T-helper 22 cell (primary cell): ENCODE results near the gene AKNAD1.
A peak's percentile ranks its signal among the peaks of the same experiment; 100 is the strongest.

ENCODE experiments used
- DNase-seq: peaks from one replicate; pipeline ENCODE4 v3.0.0-alpha.2; 2020; ENCODE audit warnings: low read depth

AKNAD1 gene

DNA sequence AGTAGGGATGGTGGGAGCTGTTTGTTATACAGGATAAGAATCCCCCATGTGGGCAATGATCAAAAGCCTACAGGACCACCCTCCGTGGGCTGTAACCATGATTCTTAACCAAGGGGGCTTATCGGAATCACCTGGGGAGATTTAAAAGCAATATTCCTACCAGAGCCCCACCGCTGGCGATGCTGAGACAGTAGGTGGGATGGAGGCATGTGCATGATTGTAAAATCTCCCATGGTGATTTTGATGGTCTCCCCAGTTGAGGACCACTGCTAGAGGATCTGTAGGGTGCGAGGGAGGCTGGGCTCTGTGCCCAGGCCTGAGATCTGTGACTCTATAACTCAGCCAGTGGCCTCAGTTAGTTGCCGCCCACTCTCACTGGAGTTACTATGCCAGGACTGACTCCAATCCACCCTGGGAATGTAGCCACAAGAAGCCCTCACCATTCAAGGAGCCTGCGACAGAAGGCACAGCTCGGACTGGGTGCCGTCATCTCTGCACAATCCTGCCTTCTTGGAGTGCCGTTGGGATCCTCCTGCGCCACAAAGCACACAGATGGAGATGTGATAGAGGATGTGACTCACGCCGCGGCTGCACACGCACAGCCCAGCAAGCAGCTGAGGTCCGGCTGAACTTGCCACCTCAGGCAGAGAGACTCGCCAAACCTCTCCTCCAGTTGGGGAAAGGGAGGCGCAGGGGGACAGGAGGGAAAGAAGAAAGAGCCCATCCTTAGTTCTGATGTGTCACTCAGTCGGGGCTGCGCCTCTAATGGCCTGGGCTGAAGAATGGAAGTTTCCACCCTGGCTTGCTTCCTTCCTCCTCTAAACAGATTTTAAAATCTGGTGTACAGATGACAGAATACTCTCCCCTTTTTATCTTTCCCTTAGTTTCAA, 26.5 kb downstream of the AKNAD1 start:
- DNase-seq, result no peak

DNA sequence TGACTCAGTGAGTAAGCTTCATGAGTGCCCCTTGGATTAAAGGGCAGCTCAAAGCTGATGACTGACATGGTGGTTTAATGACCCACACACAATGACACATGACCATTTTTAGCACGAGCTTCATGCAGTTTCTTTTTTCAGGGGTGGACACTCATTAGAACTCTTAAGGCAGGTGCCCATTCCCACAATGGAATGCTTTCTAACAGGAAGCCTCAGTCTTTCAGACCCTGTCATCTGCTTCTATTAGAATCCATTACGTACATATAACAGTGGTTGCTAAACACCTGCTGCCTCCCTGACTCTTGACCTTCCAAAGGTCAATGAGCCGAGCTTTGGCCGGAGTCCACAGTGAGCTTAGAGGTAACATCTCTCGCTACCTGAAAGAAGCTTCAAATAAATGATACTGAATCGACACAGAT, 27.4 kb downstream of the AKNAD1 start:
- DNase-seq, result no peak

DNA sequence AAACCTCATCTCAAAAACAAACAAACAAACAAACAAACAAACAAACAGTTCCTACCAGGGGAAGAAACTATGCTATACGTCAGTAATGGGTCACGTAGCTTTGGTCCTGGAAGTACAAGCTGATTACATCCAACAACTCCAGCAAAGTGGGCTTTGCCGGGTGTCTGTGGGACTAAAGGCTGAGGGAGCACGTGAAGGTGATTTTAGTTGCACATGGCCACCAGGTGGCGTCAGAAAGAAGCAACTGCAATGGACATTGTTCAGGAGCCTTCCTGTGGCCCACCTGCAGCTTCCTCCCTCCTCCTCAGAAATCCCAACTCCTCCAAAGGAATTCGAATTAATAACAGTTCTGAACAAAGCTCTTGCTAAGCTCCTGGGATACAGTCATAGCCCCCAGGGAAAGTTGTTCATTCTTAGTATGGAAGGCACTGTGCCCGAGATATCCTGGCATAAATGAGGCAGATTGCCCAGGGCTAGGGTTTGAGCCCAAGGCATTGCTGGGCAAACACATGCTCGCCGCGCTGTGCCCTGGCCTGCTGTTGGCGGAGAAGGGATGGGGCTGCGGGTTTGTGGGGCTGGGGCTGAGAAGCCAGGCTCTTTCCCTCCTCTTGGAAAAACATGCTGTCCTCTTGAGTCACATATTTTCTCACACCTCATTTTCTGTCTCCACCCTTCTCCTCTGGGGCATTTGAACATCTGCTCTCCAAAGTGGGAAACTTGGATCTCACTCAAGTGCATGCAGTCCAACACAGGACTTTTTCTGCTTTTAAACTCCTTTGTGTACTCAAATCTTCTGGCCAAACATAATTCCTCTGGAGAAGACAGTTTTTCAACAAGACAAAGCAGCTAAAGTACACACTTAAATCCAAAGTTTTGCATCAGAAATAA, 28.6 kb downstream of the AKNAD1 start:
- peak; percentile 42 for DNase-seq

DNA sequence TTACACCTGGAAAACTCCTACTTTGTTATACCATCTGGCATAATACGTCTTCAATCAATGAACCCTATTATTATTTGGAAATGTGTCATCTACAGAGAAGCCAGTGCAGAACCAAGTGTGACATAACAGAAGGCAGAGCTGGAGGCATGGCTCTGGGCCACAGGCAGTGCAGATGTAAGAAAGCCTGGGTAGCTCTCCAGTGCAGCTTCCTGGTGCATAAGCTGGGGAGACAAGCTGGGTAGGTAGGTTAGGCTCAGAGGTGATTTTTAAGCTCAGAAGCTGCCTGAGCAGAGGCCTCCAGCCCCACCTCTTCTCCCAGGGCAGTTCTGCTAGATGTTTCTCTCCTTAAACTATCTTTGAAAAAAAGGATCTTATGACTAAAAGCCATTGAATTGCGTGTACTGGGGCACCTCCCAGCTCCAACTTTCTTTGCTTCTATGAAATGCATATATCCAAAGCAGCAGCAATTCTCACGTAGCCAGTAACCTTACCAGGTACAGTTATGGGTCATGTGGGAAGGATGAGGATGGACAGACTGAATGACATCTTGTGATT, 30.7 kb downstream of the AKNAD1 start:
- DNase-seq, result no peak

DNA sequence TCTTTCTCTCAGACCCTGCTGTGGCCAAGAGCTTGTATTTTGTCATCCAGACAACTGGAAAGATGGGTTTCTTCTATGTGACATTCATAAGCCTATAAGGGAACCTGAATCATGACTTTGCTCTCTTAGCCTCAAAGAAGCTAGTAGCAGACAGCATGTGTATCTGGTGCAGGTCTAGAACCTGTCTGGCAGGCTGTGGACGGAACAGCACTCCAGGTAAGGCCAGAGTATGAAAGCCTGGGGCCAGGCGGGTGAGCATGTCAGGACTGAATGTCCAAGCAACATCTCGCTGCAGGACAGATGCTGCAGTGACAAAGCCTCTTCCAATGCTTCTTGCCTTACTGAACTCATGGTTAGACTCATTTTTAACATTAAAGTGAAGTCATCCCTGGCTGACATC, 32.8 kb downstream of the AKNAD1 start:
- DNase-seq, result no peak

DNA sequence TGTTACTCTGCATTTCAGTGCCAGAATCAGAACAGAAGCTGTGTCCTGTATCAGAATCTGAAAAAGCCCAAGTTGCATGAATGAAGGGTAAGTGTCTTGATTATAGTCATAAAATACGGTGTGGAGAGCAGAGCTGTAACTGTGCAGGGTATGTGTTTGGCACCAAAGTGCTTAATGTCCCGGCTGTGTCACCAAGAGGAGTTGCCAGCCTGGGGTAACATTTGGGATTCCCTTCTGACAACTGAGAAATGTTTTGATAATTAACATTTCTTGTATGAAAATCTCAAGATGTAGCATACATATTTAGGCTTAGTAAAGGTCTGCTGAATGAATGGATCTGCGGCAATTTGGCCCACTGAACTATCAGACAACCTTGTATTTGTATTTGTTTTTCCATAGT, 33.3 kb downstream of the AKNAD1 start:
- no peak for DNase-seq

DNA sequence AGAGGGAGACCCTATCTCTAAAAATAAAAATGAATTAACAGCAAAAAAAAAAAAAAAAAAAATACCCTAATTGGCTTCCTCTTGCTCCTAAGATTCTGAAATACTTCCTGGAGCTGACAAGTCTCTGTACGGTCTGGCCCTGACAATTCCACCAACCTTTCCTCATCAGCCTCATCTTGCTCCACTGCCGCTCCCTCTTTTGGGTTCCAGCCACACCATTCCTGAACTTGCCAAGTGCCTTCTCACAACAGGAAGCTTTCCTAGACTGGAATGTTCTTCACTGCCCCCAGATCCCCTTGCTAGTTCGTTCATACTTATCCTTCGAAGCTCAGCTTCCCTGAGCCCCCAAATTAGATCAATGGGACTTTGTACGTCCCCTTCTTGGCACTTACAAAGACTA, 37.0 kb downstream of the AKNAD1 start:
- no peak for DNase-seq

DNA sequence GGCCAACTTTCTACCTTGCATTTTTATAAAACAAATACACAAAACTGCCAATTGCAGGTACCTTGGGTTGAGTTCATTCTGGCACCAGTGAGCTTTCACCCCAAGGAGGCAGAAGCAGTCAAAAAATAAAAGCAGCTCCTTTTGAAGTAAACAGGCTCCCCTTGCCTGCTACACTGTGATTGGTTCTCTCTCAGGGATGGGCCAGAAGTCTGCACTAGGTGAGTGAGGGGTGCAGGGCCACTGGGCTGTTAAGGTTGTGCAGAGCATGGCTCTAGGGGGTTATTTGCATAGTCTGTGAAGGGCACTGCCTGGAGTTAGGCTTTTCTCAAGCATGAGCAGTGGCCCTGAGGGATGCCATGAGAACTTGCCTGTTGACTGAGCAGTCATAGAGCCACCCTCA, 39.1 kb downstream of the AKNAD1 start:
- DNase-seq, result no peak

DNA sequence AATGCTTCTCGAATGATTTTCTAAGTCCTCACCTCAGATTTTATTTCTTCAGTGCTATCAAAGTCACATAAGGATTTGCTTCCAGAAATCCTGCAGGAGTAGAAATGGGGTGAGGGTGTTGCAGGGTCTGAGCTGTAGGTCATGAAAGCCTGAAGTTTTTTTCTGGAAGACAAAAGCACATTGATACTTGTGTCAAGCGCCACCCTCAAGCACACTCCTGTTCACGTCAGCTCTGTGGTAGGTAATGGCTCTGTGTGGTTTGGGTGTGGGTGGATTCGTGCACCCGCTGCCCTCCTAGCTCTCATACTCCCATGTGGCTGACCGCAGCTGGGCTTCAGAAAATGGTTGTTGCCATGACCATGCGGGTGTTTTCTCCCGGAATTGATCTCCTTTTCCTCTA, 39.9 kb downstream of the AKNAD1 start:
- no peak for DNase-seq

DNA sequence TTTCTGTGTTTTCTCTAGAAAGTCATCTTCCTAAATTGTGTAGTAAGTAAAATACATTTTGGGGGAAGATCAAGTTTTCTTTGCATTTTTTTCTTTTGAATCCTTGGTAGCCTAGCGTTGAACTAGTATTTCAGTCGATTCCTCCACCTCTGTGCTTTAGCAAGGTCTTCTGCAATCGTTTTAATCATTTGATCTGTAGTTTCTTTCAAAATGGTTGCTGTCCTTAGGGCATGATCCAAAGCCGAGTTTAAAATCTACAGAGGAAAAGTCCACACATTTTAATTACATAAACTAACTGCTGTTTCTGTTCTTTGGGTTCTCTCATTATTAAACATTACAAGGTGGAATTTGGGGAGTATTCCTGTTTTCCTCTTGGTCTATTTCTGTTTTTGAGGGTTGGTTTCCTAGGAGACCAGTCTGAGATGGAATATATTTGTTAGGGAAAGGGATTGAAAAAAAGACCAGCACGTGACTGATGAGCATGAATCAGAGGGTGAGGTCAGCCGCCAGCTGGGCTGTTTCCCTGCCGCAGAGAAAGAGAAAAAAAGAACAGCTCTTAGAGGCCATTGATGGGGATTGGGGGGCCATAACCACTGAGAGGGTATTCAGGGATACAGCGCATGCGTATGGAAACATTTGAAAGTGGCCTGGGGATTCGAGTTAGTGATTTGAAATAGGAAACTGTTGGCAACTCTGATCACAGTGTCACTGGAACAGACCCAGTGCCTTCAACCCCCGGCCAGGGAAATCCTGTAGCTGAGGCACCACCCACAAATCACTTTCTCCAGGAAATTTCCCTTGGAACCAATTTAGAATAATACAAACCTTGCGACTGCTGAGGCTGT, 40.6 kb downstream of the AKNAD1 start:
- no peak for DNase-seq

DNA sequence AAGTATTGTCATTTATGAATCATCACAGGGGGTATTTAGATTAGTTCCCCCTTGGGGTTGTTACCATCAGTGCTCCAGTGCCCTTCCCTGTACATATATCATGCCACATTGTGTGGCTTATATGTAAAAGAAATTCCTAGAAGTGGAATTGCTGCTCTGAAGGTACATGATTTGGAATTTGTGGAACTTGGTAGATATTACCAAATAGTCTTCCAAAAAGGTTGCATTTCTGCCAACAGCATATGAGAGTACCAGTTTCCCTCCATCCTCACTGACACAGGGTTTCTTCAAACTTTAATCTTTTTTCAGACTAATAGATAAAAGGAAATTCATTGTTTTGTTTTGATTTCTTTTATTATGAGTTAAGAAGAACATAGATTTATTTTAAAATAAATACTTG, 41.3 kb downstream of the AKNAD1 start:
- DNase-seq, result no peak

DNA sequence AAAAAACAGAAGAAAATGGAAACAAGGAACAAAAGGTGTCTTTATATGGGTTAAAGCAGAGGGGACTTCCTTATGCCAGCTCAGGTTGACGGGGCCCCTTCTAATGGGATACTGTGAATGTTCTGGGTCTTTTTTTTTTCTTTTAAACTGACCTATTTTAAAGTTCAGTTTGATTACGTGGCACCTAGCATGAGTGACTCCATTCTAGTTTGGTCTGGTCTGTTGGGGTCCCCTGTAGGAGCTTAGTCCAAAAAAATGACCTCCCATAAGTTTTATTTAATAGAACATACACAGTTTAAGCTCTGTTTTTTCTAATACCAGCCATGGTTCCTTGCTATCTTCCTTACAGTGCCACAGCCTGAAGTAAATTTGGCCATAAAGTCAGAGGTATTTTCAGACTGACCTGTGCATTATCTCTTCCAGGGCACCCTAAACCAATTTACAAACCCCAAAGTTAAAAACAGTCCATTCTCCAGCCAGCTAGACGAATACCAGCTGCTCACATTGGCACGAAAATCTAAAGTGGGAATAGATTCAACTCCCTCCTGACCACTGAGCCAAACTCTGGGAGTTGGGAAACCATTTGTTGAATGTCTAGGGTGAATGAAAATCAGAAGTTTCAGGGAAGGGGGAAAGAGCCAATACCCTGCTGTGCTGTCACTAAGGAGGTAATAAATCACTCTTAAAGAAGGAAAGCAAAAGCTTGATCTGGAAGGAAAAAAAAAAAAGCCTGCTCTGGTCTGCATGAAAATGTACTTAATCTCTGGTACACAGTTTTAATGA, 42.4 kb downstream of the AKNAD1 start:
- DNase-seq, result no peak

DNA sequence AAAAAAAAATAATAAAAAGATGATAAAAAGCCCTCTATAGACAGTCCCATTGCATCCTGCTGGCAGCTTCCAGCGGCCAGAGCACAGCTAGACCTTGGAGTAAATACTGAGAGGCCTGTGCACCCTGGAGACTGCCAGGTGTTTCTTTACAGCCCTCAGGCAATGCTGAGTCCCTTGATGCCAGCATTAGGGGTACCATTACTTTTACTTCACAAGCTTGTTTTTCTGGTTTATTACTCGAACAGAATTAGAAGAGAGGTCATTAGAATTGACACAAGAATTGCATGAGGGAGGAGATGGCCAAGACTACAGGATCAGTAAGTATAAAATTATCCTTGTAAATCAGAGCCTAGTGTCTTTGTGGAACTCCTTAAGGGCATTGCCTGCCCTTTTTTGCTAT, 43.6 kb downstream of the AKNAD1 start:
- no peak for DNase-seq

DNA sequence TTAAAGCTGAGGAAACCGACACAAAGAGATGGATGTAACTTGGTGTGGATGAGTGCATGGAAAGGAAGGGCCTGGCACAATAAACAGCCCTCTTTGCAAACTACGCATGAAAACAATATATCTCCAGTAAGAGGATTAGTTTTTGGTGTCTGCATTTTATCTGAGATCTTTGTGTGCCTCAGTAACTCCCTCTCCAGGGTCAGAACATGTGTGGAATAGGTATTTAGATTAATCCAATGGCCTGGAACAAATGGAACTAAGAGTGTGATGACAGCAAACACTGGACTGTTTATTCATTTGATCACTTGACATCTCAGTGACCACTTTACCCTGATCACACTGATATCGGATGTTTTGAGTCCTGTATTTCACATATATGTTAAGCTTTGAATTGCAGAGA, 45.3 kb downstream of the AKNAD1 start:
- no peak for DNase-seq

DNA sequence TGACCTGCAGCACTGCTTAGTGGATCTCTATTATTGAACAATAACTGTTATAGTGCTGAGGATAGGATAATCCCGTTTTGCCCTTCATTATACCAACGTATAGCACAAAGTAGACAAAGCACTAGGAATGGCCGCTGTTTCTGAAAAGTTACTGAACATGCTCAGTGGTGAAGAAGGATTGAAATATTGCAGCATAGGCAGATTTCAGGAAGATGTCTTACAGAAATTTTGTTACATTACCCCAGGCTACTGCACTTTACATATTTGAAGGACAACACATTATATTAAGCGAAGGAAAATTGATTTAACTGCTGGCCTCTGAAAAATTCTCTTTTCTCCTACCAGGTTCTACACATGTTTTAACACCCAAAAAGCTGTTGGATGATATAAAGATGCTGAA, 48.5 kb downstream of the AKNAD1 start:
- DNase-seq, result no peak

DNA sequence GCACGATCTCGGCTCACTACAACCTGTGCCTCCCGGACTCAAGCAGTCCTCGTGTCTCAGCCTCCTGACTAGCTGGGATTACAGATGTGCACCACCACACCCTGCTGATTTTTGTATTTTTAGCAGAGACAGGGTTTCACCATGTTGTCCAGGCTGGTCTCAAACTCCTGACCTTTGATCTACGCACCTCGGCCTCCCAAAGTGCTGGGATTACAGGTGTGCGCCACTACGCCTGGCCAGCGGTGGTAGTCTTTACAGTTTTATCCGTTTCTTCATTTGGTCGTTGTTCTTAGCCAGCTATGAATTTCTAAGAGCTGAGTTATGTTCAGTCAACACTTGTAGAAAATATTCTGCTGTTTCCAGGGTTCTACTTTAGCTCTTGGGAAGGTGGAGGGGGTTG, 53.3 kb downstream of the AKNAD1 start:
- DNase-seq, result no peak

DNA sequence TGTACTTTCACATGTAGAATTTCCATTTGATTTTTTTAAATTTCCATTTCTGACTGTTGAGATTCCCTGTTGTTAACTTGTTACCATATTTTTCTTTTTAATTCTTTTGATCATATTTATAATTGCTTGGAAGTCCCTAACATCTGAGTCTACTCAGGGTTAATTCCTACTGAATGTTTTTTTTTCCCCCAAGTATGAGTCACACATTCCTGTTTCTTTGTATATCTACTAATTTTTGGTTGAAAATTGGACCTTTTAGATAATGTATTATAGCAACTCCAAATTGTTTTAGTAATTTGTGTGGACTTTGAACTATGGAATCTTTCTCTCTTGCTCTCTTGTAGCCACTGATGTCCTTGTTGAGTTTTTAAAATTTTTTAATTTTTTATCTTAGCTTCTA, 55.8 kb downstream of the AKNAD1 start:
- no peak for DNase-seq

DNA sequence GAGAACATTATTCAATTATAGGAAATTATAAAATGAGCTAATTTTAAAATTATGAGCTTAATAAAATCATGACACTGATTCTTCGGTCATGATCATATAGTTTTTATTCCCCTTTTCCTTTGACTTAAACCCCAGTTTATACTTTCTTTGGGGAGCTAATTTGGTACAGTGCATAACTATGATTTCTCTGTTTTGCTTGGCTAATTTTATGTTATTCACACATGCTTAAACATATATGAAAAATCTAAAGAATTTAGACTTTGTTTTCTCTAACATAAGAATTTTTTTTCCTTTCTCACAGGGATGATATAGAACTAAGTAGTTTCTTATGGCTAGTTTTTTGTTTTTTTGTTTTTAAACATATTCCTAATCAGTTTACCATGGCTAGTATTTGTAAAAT, 57.9 kb downstream of the AKNAD1 start:
- no peak for DNase-seq

DNA sequence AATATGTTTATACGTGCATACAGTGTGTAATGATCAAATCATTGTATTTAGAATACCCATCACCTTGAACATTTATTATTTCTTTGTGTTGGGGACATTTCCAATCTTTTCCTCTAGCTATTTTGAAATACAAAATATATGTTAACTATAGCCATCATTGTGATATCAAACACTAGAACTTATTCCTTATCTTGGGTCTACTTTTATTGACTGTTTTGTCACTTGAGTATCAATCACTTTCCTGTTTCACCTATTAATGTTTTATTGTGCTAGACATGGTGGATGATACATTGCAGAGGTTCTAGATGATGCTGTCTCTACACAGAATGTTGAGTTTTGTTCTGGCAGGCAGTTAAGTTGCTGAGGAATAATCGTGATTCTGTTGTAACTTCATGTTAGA, 64.5 kb downstream of the AKNAD1 start:
- no peak for DNase-seq

DNA sequence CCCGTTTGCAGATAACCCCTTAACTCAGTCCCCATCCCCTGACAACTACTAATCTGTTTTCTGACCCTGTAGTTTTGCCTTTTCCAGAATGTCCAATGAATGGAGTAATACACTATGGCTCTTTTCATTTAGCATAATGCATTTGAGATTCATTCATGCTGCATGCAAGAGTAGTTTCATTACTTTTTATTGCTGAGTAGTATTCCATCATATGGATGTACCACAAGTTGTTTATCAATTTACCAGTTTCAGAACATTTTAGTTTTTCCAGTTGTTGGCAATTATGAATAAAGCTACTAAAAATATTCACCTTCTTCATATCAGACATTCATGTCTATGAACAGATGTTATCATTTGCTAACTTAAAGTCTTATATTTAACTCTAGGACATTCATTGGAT, 65.1 kb downstream of the AKNAD1 start:
- DNase-seq, result no peak

DNA sequence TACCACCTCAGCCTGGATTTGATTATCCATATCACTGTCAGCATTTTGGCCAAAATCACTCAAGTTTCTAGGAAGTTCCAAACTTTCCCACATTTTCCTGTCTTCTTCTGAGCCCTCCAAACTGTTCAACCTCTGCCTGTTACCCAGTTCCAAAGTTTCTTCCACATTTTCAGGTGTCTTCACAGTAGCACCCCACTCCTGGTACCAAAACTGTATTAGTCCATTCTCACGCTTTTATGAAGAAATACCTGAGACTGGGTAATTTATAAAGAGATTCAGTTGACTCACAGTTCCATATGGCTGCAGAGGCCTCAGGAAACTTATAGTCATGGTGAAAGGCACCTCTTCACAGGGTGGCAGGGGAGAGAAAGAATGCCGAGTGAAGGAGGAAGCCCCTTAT, 71.0 kb downstream of the AKNAD1 start:
- no peak for DNase-seq
